Common myeloid progenitor, CD34-positive (primary cell): ENCODE measurements around the gene STARD9.
A peak's percentile ranks its signal among the peaks of the same experiment; 100 is the strongest.

Source experiments
- CTCF ChIA-PET: fragments of 350-600 bp; sonication (Branson Sonifier 250); formaldehyde crosslinking; loops from one replicate; lab custom pipeline; 2021; ENCODE audit warnings: antibody characterized with exemption; lab: Charles Lee
- POLR2A ChIA-PET: fragments of 350-600 bp; sonication (Branson Sonifier 250); formaldehyde crosslinking; loops from one replicate; lab custom pipeline; 2021; ENCODE audit warnings: antibody characterized with exemption; lab: Charles Lee
- DNase-seq, 3 donors: peaks; one replicate each; pipeline versions ENCODE4 v3.0.0 to v3.0.0-alpha.2; 2013
- H3K27ac ChIP-seq, 2 experiments: 1 replicate in 1 of 2; 2 replicates in 1 of 2; pipeline ENCODE4 v1.7.0; 2013; ENCODE audit warnings: inconsistent platforms in 2 of 2, low read length in 2 of 2, mild to moderate bottlenecking in 2 of 2, low read depth in 1 of 2, moderate library complexity in 1 of 2; ENCODE audit not compliant: severe bottlenecking in 2 of 2, insufficient read depth in 1 of 2, poor library complexity in 1 of 2
- H3K27me3 ChIP-seq, 5 experiments: replicated peaks in 2 of 5; 1 replicate in 3 of 5; 2 replicates in 2 of 5; pipeline versions ENCODE4 v1.6.1 to v1.7.0; 2013; ENCODE audit warnings: low read length in 4 of 5, mild to moderate bottlenecking in 2 of 5, moderate library complexity in 2 of 5, inconsistent platforms in 1 of 5; ENCODE audit not compliant: insufficient read depth in 5 of 5, control insufficient read depth in 4 of 5
- H3K36me3 ChIP-seq, 4 experiments: 1 replicate in 2 of 4; 2 replicates in 2 of 4; pipeline versions ENCODE4 v1.6.1 to v1.7.0; 2013; ENCODE audit warnings: low read length in 3 of 4, control low read depth in 1 of 4, mild to moderate bottlenecking in 1 of 4; ENCODE audit not compliant: control insufficient read depth in 4 of 4, insufficient read depth in 4 of 4
- H3K4me1 ChIP-seq, 4 experiments: 1 replicate in 3 of 4; 2 replicates in 1 of 4; pipeline versions ENCODE4 v1.6.1 to v1.7.1; 2013; ENCODE audit warnings: low read length in 3 of 4, mild to moderate bottlenecking in 3 of 4, control low read depth in 1 of 4, inconsistent platforms in 1 of 4, moderate library complexity in 1 of 4; ENCODE audit not compliant: control insufficient read depth in 4 of 4, insufficient read depth in 4 of 4; ENCODE audit errors: control extremely low read depth in 1 of 4
- H3K4me3 ChIP-seq, 7 experiments: 1 replicate in 4 of 7; 2 replicates in 3 of 7; pipeline versions ENCODE4 v1.5.1 to v1.7.0; 2013; ENCODE audit warnings: mild to moderate bottlenecking in 7 of 7, low read length in 6 of 7, moderate library complexity in 6 of 7, inconsistent platforms in 2 of 7, low read depth in 2 of 7, control low read depth in 1 of 7; ENCODE audit not compliant: insufficient read depth in 4 of 7, control insufficient read depth in 1 of 7; ENCODE audit errors: extremely low read depth in 1 of 7
- H3K9me3 ChIP-seq, 5 experiments: 1 replicate in 4 of 5; 2 replicates in 1 of 5; pipeline versions ENCODE4 v1.6.1 to v1.7.1; 2013; ENCODE audit warnings: low read length in 4 of 5, mild to moderate bottlenecking in 2 of 5, inconsistent platforms in 1 of 5, low read depth in 1 of 5, moderate library complexity in 1 of 5; ENCODE audit not compliant: control insufficient read depth in 4 of 5, insufficient read depth in 2 of 5; ENCODE audit errors: control extremely low read depth in 1 of 5
- WGBS: methylation state at CpG from one replicate; pipeline ENCODE4 v1.1.5; 2013; ENCODE audit not compliant: insufficient coverage; 5-methylcytosine and 5-hydroxymethylcytosine counted together

Gene STARD9

GRCh38 chr15:42576776-42577175, 1.4 kb downstream of the STARD9 start:
- Histone ChIP-seq H3K36me3 (no peaks in the 10 kb centered on the region), H3K9me3 (no peaks in the 10 kb centered on the region), H3K4me3 (peak overlapping the region in 6 of 7 experiments; percentile 67 to 91 (median 84)), H3K27me3 (no peaks in the 10 kb centered on the region), H3K4me1 (peaks cover 11 to 63% (median 49%) of the 10 kb centered on the region in 4 experiments), H3K27ac (no peak overlapping the region)
- peak in 1 of 3 donors; percentile 30 for DNase-seq
- POLR2A ChIA-PET = interaction anchor here (2.7 kb wide), 1 partner anchor 28 kb away, joined by 12 read pairs; the partner anchor contains the start of genes HAUS2 and LRRC57
- CTCF ChIA-PET = interaction anchor here (1.1 to 3.4 kb wide), 4 partner anchors 14 to 32 kb away, joined by 3 to 14 read pairs (median 3); no protein-coding TSS in a partner anchor
- WGBS = 100% methylated on average over 1 of the region's 1 CpG

GRCh38 chr15:42577514-42578031, 2.2 kb downstream of the STARD9 start:
- DNase-seq = peak in 2 of 3 donors; percentile 35 to 51
- WGBS = 17% methylated on average over 1 of the region's 1 CpG
- Histone ChIP-seq H3K4me1 (peaks cover 16 to 71% (median 56%) of the 10 kb centered on the region in 4 experiments), H3K27ac (no peak overlapping the region), H3K9me3 (no peaks in the 10 kb centered on the region), H3K27me3 (no peaks in the 10 kb centered on the region), H3K36me3 (no peaks in the 10 kb centered on the region), H3K4me3 (peak overlapping the region in 5 of 7 experiments; percentile 3 to 58 (median 22))
- POLR2A ChIA-PET = interaction anchor here (0.6 to 0.7 kb wide), 2 partner anchors 69 to 71 kb away, joined by 4 to 5 read pairs; no protein-coding TSS in a partner anchor
- CTCF ChIA-PET = interaction anchor here (0.7 to 3.4 kb wide), 3 partner anchors 13 to 31 kb away, joined by 3 to 14 read pairs (median 3); no protein-coding TSS in a partner anchor

GRCh38 chr15:42578984-42579537, 3.7 kb downstream of the STARD9 start:
- H3K4me1 ChIP-seq = peaks cover 25 to 85% (median 69%) of the 10 kb centered on the region in 4 experiments
- H3K27ac ChIP-seq = no peak overlapping the region
- no peak overlapping the region for H3K4me3 ChIP-seq
- CTCF ChIA-PET = interaction anchor here (0.7 to 8.1 kb wide), 2 partner anchors 12 to 27 kb away, joined by 3 to 46 read pairs; no protein-coding TSS in a partner anchor
- H3K27me3 ChIP-seq = no peaks in the 10 kb centered on the region
- DNase-seq = no peak
- 100% methylated on average over 1 of the region's 2 CpGs for WGBS
- POLR2A ChIA-PET = no interaction called here
- no peaks in the 10 kb centered on the region for H3K9me3 ChIP-seq
- H3K36me3 ChIP-seq = no peaks in the 10 kb centered on the region

GRCh38 chr15:42581272-42581730, 5.9 kb downstream of the STARD9 start:
- Histone ChIP-seq H3K4me1 (peaks cover 25 to 76% (median 61%) of the 10 kb centered on the region in 4 experiments), H3K9me3 (no peaks in the 10 kb centered on the region), H3K4me3 (peak overlapping the region; percentile 56 to 86 (median 68)), H3K27ac (peak overlapping the region in 1 of 2 experiments; percentile 20), H3K27me3 (no peaks in the 10 kb centered on the region), H3K36me3 (peaks cover 2 to 10% (median 5%) of the 10 kb centered on the region in 4 experiments)
- DNase-seq = peak; percentile 79 to 92 (median 88)
- WGBS = 2% methylated on average over 17 of the region's 37 CpGs
- ChIA-PET CTCF (interaction anchor here (0.7 to 8.1 kb wide), 5 partner anchors 9 to 41 kb away, joined by 3 to 46 read pairs (median 4); no protein-coding TSS in a partner anchor), POLR2A (interaction anchor here (0.6 to 1.8 kb wide), 6 partner anchors 10 to 50 kb away, joined by 3 to 8 read pairs (median 6); no protein-coding TSS in a partner anchor)

- 88% methylated on average over 6 of the region's 8 CpGs for WGBS
- ChIA-PET POLR2A (interaction anchor here (1.3 to 2.1 kb wide), 3 partner anchors 21 to 25 kb away, joined by 5 to 8 read pairs (median 5); no protein-coding TSS in a partner anchor), CTCF (interaction anchor here (0.7 to 8.1 kb wide), 12 partner anchors 8 to 75 kb away, joined by 3 to 46 read pairs (median 4); no protein-coding TSS in a partner anchor)
- Histone ChIP-seq H3K27ac (no peak overlapping the region), H3K9me3 (no peaks in the 10 kb centered on the region), H3K36me3 (peaks cover 3 to 13% (median 6%) of the 10 kb centered on the region in 4 experiments), H3K4me1 (peaks cover 19 to 62% (median 47%) of the 10 kb centered on the region in 4 experiments), H3K4me3 (peak overlapping the region in 1 of 7 experiments; percentile 18), H3K27me3 (no peaks in the 10 kb centered on the region)
- DNase-seq = no peak
Observed at GRCh38 chr15:42582569-42583375, 7.4 kb downstream of the STARD9 start.

- H3K4me3 ChIP-seq = peak overlapping the region in 2 of 7 experiments; percentile 18 to 52
- H3K27me3 ChIP-seq = no peaks in the 10 kb centered on the region
- peak in 2 of 3 donors; percentile 21 to 50 for DNase-seq
- no peaks in the 10 kb centered on the region for H3K9me3 ChIP-seq
- CTCF ChIA-PET = interaction anchor here (1.3 to 8.1 kb wide), 8 partner anchors 8 to 65 kb away, joined by 3 to 46 read pairs (median 5); partner anchors contain the start of gene STARD9
- 33% methylated on average over 1 of the region's 4 CpGs for WGBS
- H3K4me1 ChIP-seq = peaks cover 19 to 60% (median 48%) of the 10 kb centered on the region in 4 experiments
- POLR2A ChIA-PET = interaction anchor here (0.6 to 2.1 kb wide), 4 partner anchors 9 to 1040 kb away, joined by 3 to 8 read pairs (median 4); partner anchors contain the start of genes RPAP1 and STARD9
- H3K27ac ChIP-seq = peak overlapping the region in 1 of 2 experiments; percentile 56
- H3K36me3 ChIP-seq = peaks cover 3 to 14% (median 6%) of the 10 kb centered on the region in 4 experiments
Observed at GRCh38 chr15:42584031-42584765, 8.8 kb downstream of the STARD9 start.
